AML-193 (cell line): ENCODE results near the gene GPR25.

ENCODE experiments used
- DNase-seq, 2 experiments: peaks; one replicate each; lab custom pipeline; 2025; lab: John Stamatoyannopoulos, UW

GPR25 gene

GRCh38 chr1:200872446-200873115, at the start of gene GPR25:
GPR25 (plus strand) TSS chr1:200872981; CDS start chr1:200873038, 57 bp downstream.
- no peak for DNase-seq

- no peak for DNase-seq
Observed at GRCh38 chr1:200831091-200831490, 41.7 kb upstream of the GPR25 start.

GRCh38 chr1:200834383-200834782, 38.4 kb upstream of the GPR25 start:
- no peak for DNase-seq

GRCh38 chr1:200836213-200836612, 36.6 kb upstream of the GPR25 start:
- DNase-seq: no peak

- peak; percentile 68 to 70 for DNase-seq
Observed at GRCh38 chr1:200837931-200838571, 34.7 kb upstream of the GPR25 start.

GRCh38 chr1:200838676-200839445, 33.9 kb upstream of the GPR25 start:
- no peak for DNase-seq

- DNase-seq: no peak
Observed at GRCh38 chr1:200845360-200845759, 27.4 kb upstream of the GPR25 start.

GRCh38 chr1:200846398-200846797, 26.4 kb upstream of the GPR25 start:
- no peak for DNase-seq

- no peak for DNase-seq
Observed at GRCh38 chr1:200849430-200849829, 23.4 kb upstream of the GPR25 start.

- DNase-seq: peak; percentile 48 to 53
Observed at GRCh38 chr1:200850554-200850953, 22.2 kb upstream of the GPR25 start.

GRCh38 chr1:200856716-200857357, 15.9 kb upstream of the GPR25 start:
- no peak for DNase-seq

GRCh38 chr1:200857804-200858203, 15.0 kb upstream of the GPR25 start:
- DNase-seq: peak; percentile 88 to 92

- DNase-seq: peak in 1 of 2 experiments; percentile 21
Observed at GRCh38 chr1:200861937-200862647, 10.7 kb upstream of the GPR25 start.

GRCh38 chr1:200862713-200863415, 9.9 kb upstream of the GPR25 start:
- no peak for DNase-seq

- DNase-seq: no peak
Observed at GRCh38 chr1:200866116-200866515, 6.7 kb upstream of the GPR25 start.

- DNase-seq: no peak
Observed at GRCh38 chr1:200866521-200866920, 6.3 kb upstream of the GPR25 start.

- DNase-seq: no peak
Observed at GRCh38 chr1:200867018-200867811, 5.6 kb upstream of the GPR25 start.

- DNase-seq: no peak
Observed at GRCh38 chr1:200869376-200869752, 3.4 kb upstream of the GPR25 start.

- no peak for DNase-seq
Observed at GRCh38 chr1:200869753-200870391, 2.9 kb upstream of the GPR25 start.

- no peak for DNase-seq
Observed at GRCh38 chr1:200873116-200873670, 412 bp downstream of the GPR25 start.
